ENCODE measurements around the gene SCN10A. TPM values are rescaled to one million over a fixed set of nuclear protein-coding genes. Genes with fewer than 3 reads are reported as not detected.

SCN10A gene
- total RNA-seq, 2 donors from 2014 or later: not detected

- DNase-seq (no peak), ATAC-seq (no peak)
- intact Hi-C loops (cut with DNase I, micrococcal nuclease): no loop called here
Observed at GRCh38 chr3:38793721-38794120, 22.3 kb downstream of the SCN10A start.

GRCh38 chr3:38792983-38793382 is 23.0 kb downstream of the SCN10A start:
- ATAC-seq: no peak
- intact Hi-C loops (cut with DNase I, micrococcal nuclease): no loop called here
- no peak for DNase-seq

- no peak for ATAC-seq
- intact Hi-C loops (cut with DNase I, micrococcal nuclease): no loop called here
- no peak for DNase-seq
Observed at GRCh38 chr3:38782148-38782547, 33.9 kb downstream of the SCN10A start.

- intact Hi-C loops (cut with DNase I, micrococcal nuclease): no loop called here
- DNase-seq (no peak), ATAC-seq (peak; percentile 37)
Observed at GRCh38 chr3:38773528-38773927, 42.5 kb downstream of the SCN10A start.

- intact Hi-C loops (cut with DNase I, micrococcal nuclease): no loop called here
- DNase-seq: no peak
- ATAC-seq: no peak
Observed at GRCh38 chr3:38763569-38763968, 52.4 kb downstream of the SCN10A start.

- no peak for DNase-seq
- ATAC-seq: no peak
- intact Hi-C loops (cut with DNase I, micrococcal nuclease): no loop called here
Observed at GRCh38 chr3:38758557-38758956, 57.5 kb downstream of the SCN10A start.

GRCh38 chr3:38757721-38758120 is 58.3 kb downstream of the SCN10A start:
- intact Hi-C loops (cut with DNase I, micrococcal nuclease): no loop called here
- ATAC-seq (no peak), DNase-seq (no peak)

GRCh38 chr3:38756892-38757291 is 59.1 kb downstream of the SCN10A start:
- intact Hi-C loops (cut with DNase I, micrococcal nuclease): no loop called here
- DNase-seq: no peak
- no peak for ATAC-seq

- no peak for DNase-seq
- intact Hi-C loops (cut with DNase I, micrococcal nuclease): no loop called here
- no peak for ATAC-seq
Observed at GRCh38 chr3:38755130-38755529, 60.9 kb downstream of the SCN10A start.

- DNase-seq (no peak), ATAC-seq (no peak)
- intact Hi-C loops (cut with DNase I, micrococcal nuclease): no loop called here
Observed at GRCh38 chr3:38746641-38747040, 69.4 kb downstream of the SCN10A start.

GRCh38 chr3:38743043-38743442 is 73.0 kb downstream of the SCN10A start:
- intact Hi-C loops (cut with DNase I, micrococcal nuclease): no loop called here
- no peak for ATAC-seq
- no peak for DNase-seq

GRCh38 chr3:38742550-38742949 is 73.5 kb downstream of the SCN10A start:
- DNase-seq: no peak
- intact Hi-C loops (cut with DNase I, micrococcal nuclease): no loop called here

GRCh38 chr3:38740537-38740936 is 75.5 kb downstream of the SCN10A start:
- DNase-seq: no peak
- intact Hi-C loops (cut with DNase I, micrococcal nuclease): no loop called here
- no peak for ATAC-seq

More at GRCh38 chr3:38742550-38742949, 73.5 kb downstream of the SCN10A start:
- ATAC-seq: no peak

- no peak for ATAC-seq
- intact Hi-C loops (cut with DNase I, micrococcal nuclease): no loop called here
- no peak for DNase-seq
Observed at GRCh38 chr3:38739931-38740330, 76.1 kb downstream of the SCN10A start.

- ATAC-seq (no peak), DNase-seq (no peak)
- intact Hi-C loops (cut with DNase I, micrococcal nuclease): no loop called here
Observed at GRCh38 chr3:38739396-38739689, 76.7 kb downstream of the SCN10A start.

GRCh38 chr3:38738630-38739395 is 77.2 kb downstream of the SCN10A start:
- no peak for ATAC-seq
- intact Hi-C loops (cut with DNase I, micrococcal nuclease): no loop called here
- peak in 1 of 2 donors; percentile 44 for DNase-seq

GRCh38 chr3:38731522-38731921 is 84.5 kb downstream of the SCN10A start:
- no peak for ATAC-seq
- intact Hi-C loops (cut with DNase I, micrococcal nuclease): no loop called here
- no peak for DNase-seq

GRCh38 chr3:38730281-38730680 is 85.7 kb downstream of the SCN10A start:
- intact Hi-C loops (cut with DNase I, micrococcal nuclease): no loop called here
- no peak for DNase-seq
- ATAC-seq: no peak

GRCh38 chr3:38728008-38728407 is 88.0 kb downstream of the SCN10A start:
- DNase-seq: no peak
- intact Hi-C loops (cut with DNase I, micrococcal nuclease): no loop called here
- no peak for ATAC-seq

GRCh38 chr3:38726751-38727150 is 89.3 kb downstream of the SCN10A start:
- ATAC-seq: no peak
- intact Hi-C loops (cut with DNase I, micrococcal nuclease): no loop called here
- DNase-seq: no peak

GRCh38 chr3:38725726-38726419 is 90.1 kb downstream of the SCN10A start:
- intact Hi-C loops (cut with DNase I, micrococcal nuclease): no loop called here
- DNase-seq: no peak
- no peak for ATAC-seq
